Measurements from ENCODE around the gene AGTRAP.

The AGTRAP gene

DNA sequence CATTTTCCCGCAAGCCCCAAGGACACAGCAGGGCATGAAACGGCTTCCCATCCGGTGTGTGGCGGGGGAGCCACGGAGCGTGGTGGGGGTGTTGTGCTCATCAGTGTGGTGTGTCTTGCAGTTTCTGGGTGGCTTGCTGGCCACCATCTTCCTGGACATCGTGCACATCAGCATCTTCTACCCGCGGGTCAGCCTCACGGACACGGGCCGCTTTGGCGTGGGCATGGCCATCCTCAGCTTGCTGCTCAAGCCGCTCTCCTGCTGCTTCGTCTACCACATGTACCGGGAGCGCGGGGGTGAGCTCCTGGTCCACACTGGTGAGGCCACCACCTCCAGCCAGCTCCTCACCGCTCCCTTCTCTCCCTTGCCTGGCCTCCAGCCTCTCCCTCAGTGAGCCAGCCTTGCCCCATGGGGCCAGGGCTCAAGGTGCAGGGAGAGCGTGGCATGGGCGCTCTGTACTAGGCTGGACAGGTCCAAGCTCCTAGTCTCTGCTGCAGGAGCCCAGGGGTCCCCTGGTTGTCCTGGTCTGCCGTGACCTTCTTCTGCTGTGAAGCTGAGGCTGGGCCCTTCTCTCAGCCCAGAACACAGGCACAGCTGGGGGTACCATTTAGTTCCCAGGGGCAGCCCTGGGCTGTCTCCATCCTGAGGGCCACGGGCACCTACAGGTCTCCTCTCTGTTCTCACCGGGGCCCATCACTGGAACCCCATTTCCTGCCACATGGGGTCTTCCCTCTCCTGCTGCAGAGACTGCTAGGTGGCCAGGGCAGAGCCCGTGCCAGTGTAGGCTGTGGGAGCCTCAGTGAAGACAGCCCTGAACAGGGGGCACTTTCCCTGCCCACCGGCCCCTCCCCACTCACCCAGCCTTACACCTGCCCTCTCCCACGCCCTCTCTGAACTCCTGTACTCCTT is 12.6 kb downstream of the AGTRAP start:
- TF ChIP-seq, protein P1, sequence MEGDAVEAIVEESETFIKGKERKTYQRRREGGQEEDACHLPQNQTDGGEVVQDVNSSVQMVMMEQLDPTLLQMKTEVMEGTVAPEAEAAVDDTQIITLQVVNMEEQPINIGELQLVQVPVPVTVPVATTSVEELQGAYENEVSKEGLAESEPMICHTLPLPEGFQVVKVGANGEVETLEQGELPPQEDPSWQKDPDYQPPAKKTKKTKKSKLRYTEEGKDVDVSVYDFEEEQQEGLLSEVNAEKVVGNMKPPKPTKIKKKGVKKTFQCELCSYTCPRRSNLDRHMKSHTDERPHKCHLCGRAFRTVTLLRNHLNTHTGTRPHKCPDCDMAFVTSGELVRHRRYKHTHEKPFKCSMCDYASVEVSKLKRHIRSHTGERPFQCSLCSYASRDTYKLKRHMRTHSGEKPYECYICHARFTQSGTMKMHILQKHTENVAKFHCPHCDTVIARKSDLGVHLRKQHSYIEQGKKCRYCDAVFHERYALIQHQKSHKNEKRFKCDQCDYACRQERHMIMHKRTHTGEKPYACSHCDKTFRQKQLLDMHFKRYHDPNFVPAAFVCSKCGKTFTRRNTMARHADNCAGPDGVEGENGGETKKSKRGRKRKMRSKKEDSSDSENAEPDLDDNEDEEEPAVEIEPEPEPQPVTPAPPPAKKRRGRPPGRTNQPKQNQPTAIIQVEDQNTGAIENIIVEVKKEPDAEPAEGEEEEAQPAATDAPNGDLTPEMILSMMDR (IDR thresholded peaks at IDR 0.05; ENCODE audit: low read depth, low read length, missing control alignments): no peak
- in situ Hi-C loops (cut with HindIII; ENCODE audit: low sequenced_read_pairs): no loop called here
- DNase-seq (ENCODE audit: low read depth): no peak
- no peak overlapping the region for H3K4me3 ChIP-seq (ENCODE audit: low read depth, low read length)

DNA sequence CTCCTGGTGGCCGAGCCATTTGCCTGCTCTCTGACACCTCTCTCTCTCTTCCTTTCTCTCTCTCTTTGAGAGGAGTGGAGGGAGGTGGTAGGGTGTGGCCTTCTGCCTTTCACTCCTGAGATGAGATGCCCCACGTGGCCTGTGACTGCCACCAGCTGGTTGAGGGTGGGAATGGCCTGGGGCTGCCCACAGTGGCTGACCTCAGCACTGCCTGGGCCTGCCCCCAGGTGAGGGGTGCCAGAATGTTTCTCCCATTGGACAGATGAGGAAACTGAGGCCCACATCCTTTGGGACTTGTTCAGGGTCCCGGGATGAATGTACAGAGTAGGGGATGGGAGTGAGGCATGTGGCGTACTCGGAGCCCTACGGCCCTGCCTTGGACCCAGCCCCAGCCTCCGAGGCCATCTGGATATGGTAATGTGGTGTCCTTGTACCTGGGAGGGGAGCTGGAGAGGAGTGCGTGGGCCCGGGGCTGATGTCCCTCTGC is 13.3 kb downstream of the AGTRAP start:
- TF ChIP-seq, protein P1 (IDR thresholded peaks at IDR 0.05; ENCODE audit: low read depth, low read length, missing control alignments): peak; percentile 48
- in situ Hi-C loops (cut with HindIII; ENCODE audit: low sequenced_read_pairs): no loop called here
- DNase-seq (ENCODE audit: low read depth): no peak
- no peak overlapping the region for H3K4me3 ChIP-seq (ENCODE audit: low read depth, low read length)

DNA sequence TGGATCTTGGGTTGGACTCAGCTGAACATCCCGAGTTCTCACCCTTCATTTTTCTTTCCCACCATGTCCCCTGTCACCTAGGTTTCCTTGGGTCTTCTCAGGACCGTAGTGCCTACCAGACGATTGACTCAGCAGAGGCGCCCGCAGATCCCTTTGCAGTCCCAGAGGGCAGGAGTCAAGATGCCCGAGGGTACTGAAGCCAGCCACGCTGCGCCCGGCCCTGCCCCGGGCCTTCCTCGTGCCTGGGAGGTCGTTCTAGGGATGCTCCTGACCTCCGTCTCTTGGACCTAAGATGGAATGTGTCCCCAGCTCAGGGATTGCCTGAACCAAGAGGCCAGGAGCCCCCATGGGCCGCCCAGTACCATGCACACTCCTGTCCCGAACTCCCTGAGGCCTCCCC is 14.1 kb downstream of the AGTRAP start:
- no peak overlapping the region for H3K4me3 ChIP-seq (ENCODE audit: low read depth, low read length)
- in situ Hi-C loops (cut with HindIII; ENCODE audit: low sequenced_read_pairs): no loop called here
- no peak for DNase-seq (ENCODE audit: low read depth)
- TF ChIP-seq, protein P1 (IDR thresholded peaks at IDR 0.05; ENCODE audit: low read depth, low read length, missing control alignments): no peak

DNA sequence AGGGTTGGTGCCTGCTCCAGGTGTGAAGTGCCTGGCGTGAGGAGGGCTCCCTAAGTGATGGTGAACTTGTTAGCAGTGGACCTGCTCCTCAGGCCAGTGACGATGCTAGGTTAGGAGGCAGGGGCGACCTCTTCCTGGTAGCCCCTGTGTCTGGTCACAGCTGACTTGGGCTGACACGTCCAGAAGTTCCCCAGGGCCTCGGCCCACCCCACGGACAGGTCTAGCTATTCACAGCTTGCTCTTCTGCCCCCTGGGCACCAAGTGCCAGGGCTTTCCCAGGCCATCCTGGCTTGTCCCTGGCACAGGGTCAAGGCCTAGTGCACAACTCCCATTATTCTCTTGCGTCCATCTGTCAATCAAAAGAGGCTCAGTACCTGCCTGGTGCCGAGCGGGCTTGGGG is 15.2 kb downstream of the AGTRAP start:
- TF ChIP-seq, protein P1 (IDR thresholded peaks at IDR 0.05; ENCODE audit: low read depth, low read length, missing control alignments): no peak
- H3K4me3 ChIP-seq (ENCODE audit: low read depth, low read length): no peak overlapping the region
- DNase-seq (ENCODE audit: low read depth): no peak
- in situ Hi-C loops (cut with HindIII; ENCODE audit: low sequenced_read_pairs): no loop called here

DNA sequence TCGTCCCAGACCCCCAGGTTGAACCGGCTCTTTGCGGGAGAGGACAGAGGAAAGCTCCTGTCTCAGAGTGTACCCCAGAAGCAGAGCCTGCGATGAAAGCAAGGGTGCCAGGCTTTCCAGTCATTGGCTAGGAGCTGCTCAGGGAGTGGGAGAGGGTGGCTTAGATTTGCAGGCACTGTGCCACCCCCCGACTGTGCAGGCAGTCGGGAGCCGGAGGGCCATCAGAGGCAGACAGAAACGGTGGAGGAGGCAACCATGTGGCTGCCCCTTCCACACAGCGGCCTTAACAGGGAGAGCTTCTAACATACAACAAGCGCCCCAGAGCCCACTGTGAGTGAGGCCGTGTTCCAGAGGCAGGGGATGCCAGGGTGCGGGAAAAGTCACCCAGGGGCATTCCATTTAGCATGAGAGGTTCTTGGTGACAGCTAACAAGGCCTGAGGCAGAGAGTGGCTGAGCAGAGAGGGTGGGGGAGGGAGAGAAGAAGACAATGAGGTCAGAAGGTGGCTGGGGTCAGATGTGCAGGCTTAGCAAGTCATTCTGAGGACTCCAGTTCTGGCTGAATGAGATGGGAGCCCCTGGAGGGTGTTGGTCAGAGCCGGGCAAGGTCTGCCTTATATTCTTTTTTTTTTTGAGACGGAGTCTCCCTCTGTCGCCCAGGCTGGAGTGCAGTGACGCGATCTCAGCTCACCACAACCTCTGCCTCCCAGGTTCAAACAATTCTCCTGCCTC is 16.6 kb downstream of the AGTRAP start:
- no peak for DNase-seq (ENCODE audit: low read depth)
- TF ChIP-seq, protein P1 (IDR thresholded peaks at IDR 0.05; ENCODE audit: low read depth, low read length, missing control alignments): no peak
- no peak overlapping the region for H3K4me3 ChIP-seq (ENCODE audit: low read depth, low read length)
- in situ Hi-C loops (cut with HindIII; ENCODE audit: low sequenced_read_pairs): no loop called here

DNA sequence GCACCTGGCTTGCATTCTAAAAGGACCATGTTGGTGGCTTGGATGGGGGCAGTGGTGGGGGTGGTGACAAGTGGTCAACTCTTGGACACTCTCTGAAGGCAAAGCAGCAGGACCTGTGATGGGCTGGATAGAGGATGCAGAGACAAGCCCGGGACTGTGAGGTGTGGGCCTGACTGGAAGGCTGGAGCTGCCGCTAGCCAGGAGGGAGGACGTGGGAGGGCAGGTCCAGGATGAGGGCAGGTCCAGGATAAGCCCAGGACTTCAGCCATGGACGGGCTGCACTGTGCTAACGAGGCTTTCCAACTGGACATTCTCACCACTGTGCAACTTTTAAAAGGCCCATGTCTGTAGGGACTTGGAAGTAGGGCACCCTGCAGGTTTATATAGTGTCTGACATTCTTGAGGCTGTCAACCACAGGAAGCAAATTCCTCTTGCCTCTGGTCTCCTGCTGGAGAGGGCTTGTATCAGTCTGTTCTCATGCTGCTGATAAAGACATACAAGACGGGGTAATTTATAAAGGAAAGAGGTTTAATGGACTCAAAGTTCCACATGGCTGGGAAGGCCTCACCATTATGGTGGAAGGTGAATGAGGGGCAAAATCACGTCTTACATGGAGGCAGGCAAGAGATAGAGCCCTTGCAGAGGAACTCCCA is 17.7 kb downstream of the AGTRAP start:
- DNase-seq (ENCODE audit: low read depth): peak; percentile 58
- H3K4me3 ChIP-seq (ENCODE audit: low read depth, low read length): no peak overlapping the region
- in situ Hi-C loops (cut with HindIII; ENCODE audit: low sequenced_read_pairs): no loop called here
- TF ChIP-seq, protein P1 (IDR thresholded peaks at IDR 0.05; ENCODE audit: low read depth, low read length, missing control alignments): no peak
